HepG2 (cell line): ENCODE measurements around the gene DPH1. TPM values are rescaled to one million over a fixed set of nuclear protein-coding genes. Genes with fewer than 3 reads are reported as not detected.

ENCODE experiments used
- KLF13 ChIP-seq: sonication (generic); formaldehyde crosslinking; IDR thresholded peaks from 2 replicates; pipeline ENCODE4 v1.4.0; 2020; ENCODE audit warnings: mild to moderate bottlenecking, missing genetic modification reagents
- MEIS2 ChIP-seq: sonication (generic); formaldehyde crosslinking; IDR thresholded peaks from 2 replicates; pipeline ENCODE4 v1.9.0; 2021; ENCODE audit warnings: mild to moderate bottlenecking, missing genetic modification reagents
- NCOA1 ChIP-seq: sonication (generic); formaldehyde crosslinking; IDR thresholded peaks from 2 replicates; pipeline ENCODE4 v1.9.0; 2021; ENCODE audit warnings: missing genetic modification reagents
- RBM39 ChIP-seq: fragments of 200-400 bp; formaldehyde crosslinking; IDR thresholded peaks from one replicate; pipeline ENCODE4 v1.6.1; 2018; ENCODE audit warnings: antibody characterized with exemption, mild to moderate bottlenecking, low read depth, low read length; ENCODE audit not compliant: poor library complexity, severe bottlenecking
- REL ChIP-seq: sonication (generic); formaldehyde crosslinking; conservative IDR thresholded peaks from 2 replicates; pipeline ENCODE4 v1.8.0; 2022; ENCODE audit warnings: mild to moderate bottlenecking, missing genetic modification reagents, moderate library complexity
- YY1 ChIP-seq: IDR thresholded peaks from 2 replicates; pipeline ENCODE4 v1.6.1; 2011; ENCODE audit warnings: low read length, low read depth, moderate library complexity, mild to moderate bottlenecking; ENCODE audit not compliant: insufficient read depth, insufficient replicate concordance
- ZNF12 ChIP-seq: sonication (generic); formaldehyde crosslinking; IDR thresholded peaks from 2 replicates; pipeline ENCODE4 v1.5.0; 2020; ENCODE audit warnings: missing genetic modification reagents
- ZNF616 ChIP-seq: sonication (generic); formaldehyde crosslinking; IDR thresholded peaks from 2 replicates; pipeline ENCODE4 v1.5.0; 2020; ENCODE audit warnings: low read depth, mild to moderate bottlenecking, missing genetic modification reagents
- ZNF816 ChIP-seq: sonication (generic); formaldehyde crosslinking; IDR thresholded peaks from 2 replicates; pipeline ENCODE4 v1.8.0; 2022; ENCODE audit warnings: missing genetic modification reagents, mild to moderate bottlenecking, borderline replicate concordance
- polyA plus RNA-seq, 8 experiments: library from polyadenylated mRNA; depleted of rRNA in 3 of 8; stranded (reverse) in 7 of 8; unstranded in 1 of 8; fragments of >200 nt; fragmentation: Illumina TruSeq in 4 of 8; extraction: Trizol in 4 of 8; gene quantifications; 2 replicates each; pipeline versions ENCODE4 v1.2.1 to v1.2.3, GENCODE V29; 2011 to 2016; ENCODE audit warnings: low read depth in 4 of 8, missing spikeins in 1 of 8, mixed read lengths in 1 of 8; ENCODE audit not compliant: insufficient read depth in 1 of 8
- total RNA-seq, 5 experiments: library from RNA; depleted of rRNA; stranded (reverse); fragments of >200 nt; fragmentation: Illumina TruSeq; extraction: Trizol; gene quantifications; 2 replicates each; pipeline ENCODE4 v1.2.3, GENCODE V29; 2016; ENCODE audit warnings: low read depth in 1 of 5
- TF ChIP-seq, protein P1 (sequence below): sonication (generic); formaldehyde crosslinking; IDR thresholded peaks from 2 replicates; pipeline ENCODE4 v1.4.0; 2020; ENCODE audit warnings: missing genetic modification reagents, borderline replicate concordance
- TF ChIP-seq, protein P2 (sequence below): IDR thresholded peaks from 2 replicates; pipeline ENCODE4 v1.6.1; 2016; ENCODE audit warnings: missing compliant biosample characterization, missing genetic modification reagents, borderline replicate concordance
- TF ChIP-seq, protein P3 (sequence below): IDR thresholded peaks from 2 replicates; pipeline ENCODE4 v1.6.1; 2016; ENCODE audit warnings: low read depth, missing genetic modification reagents, missing compliant biosample characterization
- TF ChIP-seq, protein P4 (sequence below): sonication (generic); formaldehyde crosslinking; IDR thresholded peaks from 2 replicates; pipeline ENCODE4 v1.5.1; 2020; ENCODE audit warnings: mild to moderate bottlenecking, missing genetic modification reagents, moderate library complexity

DPH1 gene
- total and polyA plus RNA-seq, 2 of the 13 experiments (the other 11 are each of a cell fraction or from before 2014, with no cell fraction given), result 25.3 to 42.8 TPM

DNA sequence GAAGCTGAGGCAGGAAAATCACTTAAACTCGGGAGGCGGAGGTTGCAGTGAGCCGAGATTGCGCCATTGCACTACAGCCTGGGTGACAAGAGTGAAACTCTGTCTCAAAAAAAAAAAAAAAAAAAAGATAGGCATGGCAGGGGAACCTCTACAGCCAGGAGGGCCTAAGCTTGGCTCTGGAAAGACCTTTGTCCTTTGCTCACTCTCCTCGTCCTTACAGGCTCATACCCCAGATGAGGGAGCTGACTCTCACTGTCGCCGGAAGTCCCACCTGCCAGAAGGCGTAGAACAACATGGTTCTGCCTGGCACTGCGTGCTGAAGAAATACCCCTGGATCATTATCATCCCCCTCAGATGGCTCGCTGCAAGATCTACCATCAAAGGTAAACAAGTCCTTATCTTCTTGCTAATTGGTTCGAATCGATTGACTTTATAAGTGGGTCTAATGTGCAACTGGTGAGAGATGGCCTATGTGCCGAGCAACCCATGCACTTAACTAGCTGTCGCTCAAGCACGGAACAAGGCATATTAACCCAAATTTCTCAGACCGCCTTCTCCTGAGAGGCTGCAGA is 34.5 kb upstream of the DPH1 start (continued):
- TF ChIP-seq KLF13 (CRISPR knock-in tag) (no peak), ZNF616 (CRISPR knock-in tag) (no peak), RBM39 (no peak), NCOA1 (CRISPR knock-in tag) (no peak), ZNF12 (CRISPR knock-in tag) (no peak), REL (no peak), MEIS2 (CRISPR knock-in tag) (no peak), ZNF816 (CRISPR knock-in tag) (no peak), YY1 (no peak)
- TF ChIP-seq, protein P1, sequence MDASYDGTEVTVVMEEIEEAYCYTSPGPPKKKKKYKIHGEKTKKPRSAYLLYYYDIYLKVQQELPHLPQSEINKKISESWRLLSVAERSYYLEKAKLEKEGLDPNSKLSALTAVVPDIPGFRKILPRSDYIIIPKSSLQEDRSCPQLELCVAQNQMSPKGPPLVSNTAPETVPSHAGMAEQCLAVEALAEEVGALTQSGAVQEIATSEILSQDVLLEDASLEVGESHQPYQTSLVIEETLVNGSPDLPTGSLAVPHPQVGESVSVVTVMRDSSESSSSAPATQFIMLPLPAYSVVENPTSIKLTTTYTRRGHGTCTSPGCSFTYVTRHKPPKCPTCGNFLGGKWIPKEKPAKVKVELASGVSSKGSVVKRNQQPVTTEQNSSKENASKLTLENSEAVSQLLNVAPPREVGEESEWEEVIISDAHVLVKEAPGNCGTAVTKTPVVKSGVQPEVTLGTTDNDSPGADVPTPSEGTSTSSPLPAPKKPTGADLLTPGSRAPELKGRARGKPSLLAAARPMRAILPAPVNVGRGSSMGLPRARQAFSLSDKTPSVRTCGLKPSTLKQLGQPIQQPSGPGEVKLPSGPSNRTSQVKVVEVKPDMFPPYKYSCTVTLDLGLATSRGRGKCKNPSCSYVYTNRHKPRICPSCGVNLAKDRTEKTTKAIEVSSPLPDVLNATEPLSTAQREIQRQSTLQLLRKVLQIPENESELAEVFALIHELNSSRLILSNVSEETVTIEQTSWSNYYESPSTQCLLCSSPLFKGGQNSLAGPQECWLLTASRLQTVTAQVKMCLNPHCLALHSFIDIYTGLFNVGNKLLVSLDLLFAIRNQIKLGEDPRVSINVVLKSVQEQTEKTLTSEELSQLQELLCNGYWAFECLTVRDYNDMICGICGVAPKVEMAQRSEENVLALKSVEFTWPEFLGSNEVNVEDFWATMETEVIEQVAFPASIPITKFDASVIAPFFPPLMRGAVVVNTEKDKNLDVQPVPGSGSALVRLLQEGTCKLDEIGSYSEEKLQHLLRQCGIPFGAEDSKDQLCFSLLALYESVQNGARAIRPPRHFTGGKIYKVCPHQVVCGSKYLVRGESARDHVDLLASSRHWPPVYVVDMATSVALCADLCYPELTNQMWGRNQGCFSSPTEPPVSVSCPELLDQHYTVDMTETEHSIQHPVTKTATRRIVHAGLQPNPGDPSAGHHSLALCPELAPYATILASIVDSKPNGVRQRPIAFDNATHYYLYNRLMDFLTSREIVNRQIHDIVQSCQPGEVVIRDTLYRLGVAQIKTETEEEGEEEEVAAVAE, result no peak
- TF ChIP-seq, protein P2, sequence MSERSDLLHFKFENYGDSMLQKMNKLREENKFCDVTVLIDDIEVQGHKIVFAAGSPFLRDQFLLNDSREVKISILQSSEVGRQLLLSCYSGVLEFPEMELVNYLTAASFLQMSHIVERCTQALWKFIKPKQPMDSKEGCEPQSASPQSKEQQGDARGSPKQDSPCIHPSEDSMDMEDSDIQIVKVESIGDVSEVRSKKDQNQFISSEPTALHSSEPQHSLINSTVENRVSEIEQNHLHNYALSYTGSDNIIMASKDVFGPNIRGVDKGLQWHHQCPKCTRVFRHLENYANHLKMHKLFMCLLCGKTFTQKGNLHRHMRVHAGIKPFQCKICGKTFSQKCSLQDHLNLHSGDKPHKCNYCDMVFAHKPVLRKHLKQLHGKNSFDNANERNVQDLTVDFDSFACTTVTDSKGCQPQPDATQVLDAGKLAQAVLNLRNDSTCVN (CRISPR knock-in tag), result no peak
- TF ChIP-seq, protein P3, sequence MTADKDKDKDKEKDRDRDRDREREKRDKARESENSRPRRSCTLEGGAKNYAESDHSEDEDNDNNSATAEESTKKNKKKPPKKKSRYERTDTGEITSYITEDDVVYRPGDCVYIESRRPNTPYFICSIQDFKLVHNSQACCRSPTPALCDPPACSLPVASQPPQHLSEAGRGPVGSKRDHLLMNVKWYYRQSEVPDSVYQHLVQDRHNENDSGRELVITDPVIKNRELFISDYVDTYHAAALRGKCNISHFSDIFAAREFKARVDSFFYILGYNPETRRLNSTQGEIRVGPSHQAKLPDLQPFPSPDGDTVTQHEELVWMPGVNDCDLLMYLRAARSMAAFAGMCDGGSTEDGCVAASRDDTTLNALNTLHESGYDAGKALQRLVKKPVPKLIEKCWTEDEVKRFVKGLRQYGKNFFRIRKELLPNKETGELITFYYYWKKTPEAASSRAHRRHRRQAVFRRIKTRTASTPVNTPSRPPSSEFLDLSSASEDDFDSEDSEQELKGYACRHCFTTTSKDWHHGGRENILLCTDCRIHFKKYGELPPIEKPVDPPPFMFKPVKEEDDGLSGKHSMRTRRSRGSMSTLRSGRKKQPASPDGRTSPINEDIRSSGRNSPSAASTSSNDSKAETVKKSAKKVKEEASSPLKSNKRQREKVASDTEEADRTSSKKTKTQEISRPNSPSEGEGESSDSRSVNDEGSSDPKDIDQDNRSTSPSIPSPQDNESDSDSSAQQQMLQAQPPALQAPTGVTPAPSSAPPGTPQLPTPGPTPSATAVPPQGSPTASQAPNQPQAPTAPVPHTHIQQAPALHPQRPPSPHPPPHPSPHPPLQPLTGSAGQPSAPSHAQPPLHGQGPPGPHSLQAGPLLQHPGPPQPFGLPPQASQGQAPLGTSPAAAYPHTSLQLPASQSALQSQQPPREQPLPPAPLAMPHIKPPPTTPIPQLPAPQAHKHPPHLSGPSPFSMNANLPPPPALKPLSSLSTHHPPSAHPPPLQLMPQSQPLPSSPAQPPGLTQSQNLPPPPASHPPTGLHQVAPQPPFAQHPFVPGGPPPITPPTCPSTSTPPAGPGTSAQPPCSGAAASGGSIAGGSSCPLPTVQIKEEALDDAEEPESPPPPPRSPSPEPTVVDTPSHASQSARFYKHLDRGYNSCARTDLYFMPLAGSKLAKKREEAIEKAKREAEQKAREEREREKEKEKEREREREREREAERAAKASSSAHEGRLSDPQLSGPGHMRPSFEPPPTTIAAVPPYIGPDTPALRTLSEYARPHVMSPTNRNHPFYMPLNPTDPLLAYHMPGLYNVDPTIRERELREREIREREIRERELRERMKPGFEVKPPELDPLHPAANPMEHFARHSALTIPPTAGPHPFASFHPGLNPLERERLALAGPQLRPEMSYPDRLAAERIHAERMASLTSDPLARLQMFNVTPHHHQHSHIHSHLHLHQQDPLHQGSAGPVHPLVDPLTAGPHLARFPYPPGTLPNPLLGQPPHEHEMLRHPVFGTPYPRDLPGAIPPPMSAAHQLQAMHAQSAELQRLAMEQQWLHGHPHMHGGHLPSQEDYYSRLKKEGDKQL (CRISPR knock-in tag), result no peak
- TF ChIP-seq, protein P4, sequence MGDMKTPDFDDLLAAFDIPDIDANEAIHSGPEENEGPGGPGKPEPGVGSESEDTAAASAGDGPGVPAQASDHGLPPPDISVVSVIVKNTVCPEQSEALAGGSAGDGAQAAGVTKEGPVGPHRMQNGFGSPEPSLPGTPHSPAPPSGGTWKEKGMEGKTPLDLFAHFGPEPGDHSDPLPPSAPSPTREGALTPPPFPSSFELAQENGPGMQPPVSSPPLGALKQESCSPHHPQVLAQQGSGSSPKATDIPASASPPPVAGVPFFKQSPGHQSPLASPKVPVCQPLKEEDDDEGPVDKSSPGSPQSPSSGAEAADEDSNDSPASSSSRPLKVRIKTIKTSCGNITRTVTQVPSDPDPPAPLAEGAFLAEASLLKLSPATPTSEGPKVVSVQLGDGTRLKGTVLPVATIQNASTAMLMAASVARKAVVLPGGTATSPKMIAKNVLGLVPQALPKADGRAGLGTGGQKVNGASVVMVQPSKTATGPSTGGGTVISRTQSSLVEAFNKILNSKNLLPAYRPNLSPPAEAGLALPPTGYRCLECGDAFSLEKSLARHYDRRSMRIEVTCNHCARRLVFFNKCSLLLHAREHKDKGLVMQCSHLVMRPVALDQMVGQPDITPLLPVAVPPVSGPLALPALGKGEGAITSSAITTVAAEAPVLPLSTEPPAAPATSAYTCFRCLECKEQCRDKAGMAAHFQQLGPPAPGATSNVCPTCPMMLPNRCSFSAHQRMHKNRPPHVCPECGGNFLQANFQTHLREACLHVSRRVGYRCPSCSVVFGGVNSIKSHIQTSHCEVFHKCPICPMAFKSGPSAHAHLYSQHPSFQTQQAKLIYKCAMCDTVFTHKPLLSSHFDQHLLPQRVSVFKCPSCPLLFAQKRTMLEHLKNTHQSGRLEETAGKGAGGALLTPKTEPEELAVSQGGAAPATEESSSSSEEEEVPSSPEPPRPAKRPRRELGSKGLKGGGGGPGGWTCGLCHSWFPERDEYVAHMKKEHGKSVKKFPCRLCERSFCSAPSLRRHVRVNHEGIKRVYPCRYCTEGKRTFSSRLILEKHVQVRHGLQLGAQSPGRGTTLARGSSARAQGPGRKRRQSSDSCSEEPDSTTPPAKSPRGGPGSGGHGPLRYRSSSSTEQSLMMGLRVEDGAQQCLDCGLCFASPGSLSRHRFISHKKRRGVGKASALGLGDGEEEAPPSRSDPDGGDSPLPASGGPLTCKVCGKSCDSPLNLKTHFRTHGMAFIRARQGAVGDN (CRISPR knock-in tag), result no peak; the same call in 1 of the 2 replicates
